Measurements from ENCODE around the gene NEAT1.

The NEAT1 gene

GRCh38 chr11:65487467-65488272 lies 65.1 kb downstream of the NEAT1 start:
- peak; percentile 100 for DNase-seq

DNA sequence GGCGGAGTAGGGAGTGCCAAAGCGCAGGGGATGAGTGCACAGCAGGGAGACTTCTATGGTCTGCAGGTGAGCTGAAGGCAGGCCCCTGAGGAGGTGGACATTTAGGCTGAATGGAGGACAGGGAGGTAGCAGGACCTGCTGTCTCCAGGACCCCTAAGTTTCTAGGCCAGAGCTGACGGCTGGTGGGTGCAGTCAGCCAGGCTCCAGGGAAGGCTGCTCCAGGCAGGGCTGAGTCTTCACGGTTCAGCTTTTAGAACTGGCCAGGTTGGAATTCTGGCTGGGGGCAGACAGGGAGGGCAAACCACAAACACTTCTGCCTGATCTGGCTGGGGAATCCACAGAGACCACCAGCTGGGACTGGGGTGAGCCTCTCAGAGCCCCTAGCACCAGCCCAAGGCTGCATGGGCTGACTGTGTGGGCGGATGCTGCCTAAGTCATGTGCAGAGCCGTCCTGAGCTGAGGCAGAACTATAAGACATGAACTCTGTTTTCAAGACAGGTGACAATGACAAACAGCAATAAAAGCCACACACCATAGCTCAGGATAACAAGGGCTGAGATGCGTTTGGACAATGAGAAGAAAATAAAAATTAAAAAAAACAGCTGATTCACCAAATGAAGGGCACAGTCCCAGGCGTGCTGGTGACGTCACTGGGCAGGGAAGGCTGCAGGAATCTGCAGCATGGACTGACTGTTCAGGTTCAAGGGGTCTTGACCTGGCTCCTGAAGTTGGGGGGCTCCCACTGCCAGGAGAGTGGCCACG lies 65.9 kb downstream of the NEAT1 start:
- DNase-seq: peak; percentile 95

DNA sequence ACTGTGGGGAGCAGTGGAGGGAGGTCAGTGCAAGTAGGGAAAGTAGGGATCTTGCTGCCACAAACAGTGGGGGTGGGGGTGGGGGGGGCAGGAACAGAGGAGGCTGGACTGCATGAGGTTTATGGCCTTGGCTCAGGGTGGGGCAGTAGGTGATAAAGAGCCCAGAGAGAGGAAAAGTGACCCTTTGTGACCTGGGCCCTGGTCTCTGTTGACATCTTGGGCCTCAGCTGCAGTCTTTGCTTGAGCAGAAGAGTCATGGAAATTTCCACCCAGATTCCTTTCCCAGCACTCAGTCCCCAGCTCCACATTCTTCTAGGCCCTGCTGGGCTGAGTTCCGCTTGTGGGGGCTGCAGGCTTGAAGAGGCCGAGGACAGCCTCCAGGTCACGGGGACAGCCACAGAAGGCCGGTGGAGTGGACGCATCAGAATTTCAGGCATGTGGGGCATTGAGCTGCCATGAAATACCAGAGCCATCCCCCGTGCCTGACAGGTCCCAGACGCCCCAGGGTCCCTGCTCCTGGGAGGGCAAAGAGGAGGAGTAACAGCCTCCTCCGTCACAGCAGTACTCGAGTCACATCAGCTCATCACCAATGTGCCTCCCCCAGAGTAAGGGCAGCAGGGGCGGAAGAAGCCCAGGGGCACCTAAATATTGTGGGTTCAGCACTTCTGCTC lies 66.6 kb downstream of the NEAT1 start:
- peak; percentile 100 for DNase-seq

DNA sequence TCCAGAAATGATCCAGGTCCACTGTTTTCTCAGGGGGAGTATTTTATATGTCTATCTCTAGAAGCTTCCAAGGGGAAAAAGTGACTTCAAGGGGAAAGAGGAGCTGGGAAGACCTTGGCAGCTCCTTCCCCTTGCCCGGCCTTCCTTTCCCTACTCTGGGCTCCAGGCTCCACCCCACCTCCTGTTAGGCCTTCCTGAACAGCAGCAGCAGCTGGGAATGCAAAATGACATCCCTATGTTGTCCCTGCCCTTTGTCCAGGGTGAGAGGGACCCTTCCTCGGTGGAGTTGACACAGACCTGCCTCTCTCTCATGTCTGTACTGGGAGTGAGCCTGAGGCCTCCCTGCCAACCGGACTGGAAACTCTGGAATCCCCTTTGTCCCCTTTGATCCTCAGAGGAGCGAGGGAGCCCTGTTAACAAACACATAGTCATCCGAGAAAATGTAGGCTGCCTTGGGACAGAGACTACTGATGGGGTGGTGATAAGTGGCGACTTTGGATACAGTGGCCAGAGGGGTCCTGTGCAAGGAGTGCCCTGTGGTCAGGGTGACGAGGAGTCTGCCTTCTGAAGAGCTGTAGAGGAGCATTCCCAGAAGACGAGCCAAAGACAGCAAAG lies 67.2 kb downstream of the NEAT1 start:
- peak; percentile 95 for DNase-seq

DNA sequence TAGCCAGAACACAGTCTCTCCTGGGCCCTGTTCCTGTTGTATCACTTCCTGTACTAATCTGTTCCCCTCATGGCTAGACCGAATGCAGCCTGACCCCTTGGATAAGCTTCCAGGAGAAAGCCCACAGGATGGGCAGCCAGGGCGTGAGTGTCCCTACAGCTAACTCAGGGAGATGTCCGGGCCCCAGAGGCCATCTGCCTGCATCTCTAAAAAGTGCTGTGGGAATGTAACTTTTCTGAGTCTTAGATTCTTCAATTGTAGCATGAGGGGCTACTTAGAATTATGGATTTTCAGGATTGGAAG lies 68.5 kb downstream of the NEAT1 start:
- peak; percentile 58 for DNase-seq

DNA sequence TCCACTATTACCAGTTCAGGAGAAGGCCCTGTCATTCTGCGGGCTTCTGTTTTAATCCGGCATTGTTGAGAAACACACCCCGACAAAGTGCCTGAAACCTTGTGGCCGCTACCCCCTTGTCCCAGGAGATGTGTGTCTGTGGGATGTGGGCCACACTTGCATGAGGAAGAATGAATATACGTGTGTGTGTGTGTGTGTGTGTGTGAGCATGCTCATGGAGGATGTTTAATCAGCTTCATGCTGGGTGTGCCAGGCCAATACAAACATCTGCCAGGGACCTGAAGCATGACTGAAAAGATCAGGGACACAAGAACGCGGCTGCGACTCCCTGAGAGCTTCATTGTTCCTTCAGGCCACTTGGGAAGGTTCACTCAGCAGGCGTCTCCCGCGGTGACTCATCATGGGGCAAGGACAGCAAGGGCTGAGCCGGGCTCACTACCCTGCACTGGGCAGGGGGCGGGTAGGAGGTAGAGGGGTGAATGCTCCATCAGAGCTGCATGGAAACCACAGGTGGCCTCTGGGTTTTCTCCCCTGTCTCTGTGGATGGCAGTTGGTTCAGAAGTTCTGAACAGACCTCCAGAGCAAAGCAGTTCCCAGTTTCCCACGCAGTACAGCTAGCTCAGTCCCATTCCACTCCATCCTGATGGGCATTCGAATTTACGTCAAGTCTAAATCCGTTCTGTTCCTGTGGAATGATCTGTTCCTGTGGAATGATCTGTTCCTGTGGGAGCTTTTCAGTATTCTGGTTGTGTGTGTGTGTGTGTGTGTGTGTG lies 69.2 kb downstream of the NEAT1 start:
- DNase-seq: peak; percentile 97

DNA sequence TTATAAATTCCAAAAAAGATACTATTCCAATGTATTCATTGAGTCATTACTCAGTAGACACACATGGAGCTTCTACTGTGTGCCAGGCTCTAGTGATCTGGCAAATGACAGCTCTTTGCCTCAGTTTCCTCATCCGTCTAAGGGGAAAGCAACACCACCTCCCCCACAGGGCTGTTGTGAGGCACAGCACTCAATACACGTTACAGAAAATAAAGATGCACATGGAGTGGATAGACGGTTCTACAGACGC lies 69.7 kb downstream of the NEAT1 start:
- no peak for DNase-seq

DNA sequence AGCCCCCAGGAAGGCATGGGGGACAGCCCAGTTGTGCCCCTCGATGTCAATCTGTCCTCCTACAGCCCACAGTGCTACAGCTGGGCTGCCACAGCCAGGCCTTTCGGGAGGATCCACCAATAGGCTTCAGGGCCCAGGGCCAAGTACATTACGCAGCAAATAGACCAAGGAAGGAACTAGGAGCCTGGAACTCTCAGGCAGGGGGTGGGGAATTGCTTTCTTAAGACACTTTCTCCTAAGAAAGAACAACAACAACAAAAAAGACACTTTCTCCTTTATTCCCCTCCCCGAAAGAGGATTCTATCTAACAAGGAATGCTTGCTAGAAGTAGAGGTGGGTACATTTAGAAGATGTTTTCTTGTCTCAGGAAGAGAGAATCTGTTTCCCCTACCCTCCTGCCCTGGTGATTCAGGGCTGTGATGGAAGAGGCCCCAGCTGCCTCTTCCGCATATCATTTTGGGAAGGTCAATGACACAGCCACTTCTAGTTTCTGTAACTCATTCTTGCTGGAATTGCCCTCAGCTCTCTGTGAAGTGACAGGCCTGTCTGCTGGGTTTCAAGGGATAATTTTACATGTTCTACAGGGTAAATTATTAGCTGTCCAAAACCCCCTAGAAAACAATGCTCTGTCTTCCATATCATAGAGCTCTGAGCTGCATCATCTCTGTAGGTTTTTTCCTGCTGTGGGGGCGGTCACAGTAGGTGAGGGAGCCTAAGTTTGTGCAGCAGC lies 70.2 kb downstream of the NEAT1 start:
- peak; percentile 73 for DNase-seq

GRCh38 chr11:65493367-65494176 lies 71.0 kb downstream of the NEAT1 start:
- DNase-seq: peak; percentile 98

All from islet precursor cell (in vitro differentiated cells).